Measurements from ENCODE around the gene RBMS1.

Gene RBMS1

GRCh38 chr2:160376576-160376975, 117.0 kb downstream of the RBMS1 start:
- Histone ChIP-seq H3F3A (ENCODE audit: insufficient read depth, low read length) (0 out of 2 replicates have a peak, but pooled peaks cover 2% of the 10 kb centered on the region), H3K27me3 (replicated peaks; ENCODE audit: insufficient read depth, low read length) (no peaks in the 10 kb centered on the region), H2AFZ (ENCODE audit: low read length) (no peak overlapping the region), H3K79me2 (ENCODE audit: low read length) (peaks cover 50% of the 10 kb centered on the region), H3K9ac (ENCODE audit: low read length) (no peak overlapping the region), H3K9me3 (replicated peaks; ENCODE audit: insufficient read depth, low read length) (no peaks in the 10 kb centered on the region), H3K36me3 (replicated peaks; ENCODE audit: insufficient read depth, low read length) (no peaks in the 10 kb centered on the region), H3K9me2 (replicated peaks; ENCODE audit: insufficient read depth, low read length) (no peaks in the 10 kb centered on the region), H3K4me1 (ENCODE audit: low read length) (peaks cover 13% of the 10 kb centered on the region), H3K4me3 (ENCODE audit: low read length) (no peak overlapping the region), H3K4me2 (ENCODE audit: low read depth, low read length) (no peak overlapping the region), H3K27ac (ENCODE audit: low read length) (no peak overlapping the region), H4K20me1 (ENCODE audit: insufficient read depth, low read length) (no peaks in the 10 kb centered on the region)
- no peak for DNase-seq
- no peak for TF ChIP-seq EZH2 (optimal IDR thresholded peaks at IDR 0.05; ENCODE audit: low read depth, low read length)
- TF ChIP-seq EZH2phosphoT487 (IDR thresholded peaks at IDR 0.05; ENCODE audit: low read length): no peak
- TF ChIP-seq CTCF (IDR thresholded peaks at IDR 0.05; ENCODE audit: low read length): no peak

DNA sequence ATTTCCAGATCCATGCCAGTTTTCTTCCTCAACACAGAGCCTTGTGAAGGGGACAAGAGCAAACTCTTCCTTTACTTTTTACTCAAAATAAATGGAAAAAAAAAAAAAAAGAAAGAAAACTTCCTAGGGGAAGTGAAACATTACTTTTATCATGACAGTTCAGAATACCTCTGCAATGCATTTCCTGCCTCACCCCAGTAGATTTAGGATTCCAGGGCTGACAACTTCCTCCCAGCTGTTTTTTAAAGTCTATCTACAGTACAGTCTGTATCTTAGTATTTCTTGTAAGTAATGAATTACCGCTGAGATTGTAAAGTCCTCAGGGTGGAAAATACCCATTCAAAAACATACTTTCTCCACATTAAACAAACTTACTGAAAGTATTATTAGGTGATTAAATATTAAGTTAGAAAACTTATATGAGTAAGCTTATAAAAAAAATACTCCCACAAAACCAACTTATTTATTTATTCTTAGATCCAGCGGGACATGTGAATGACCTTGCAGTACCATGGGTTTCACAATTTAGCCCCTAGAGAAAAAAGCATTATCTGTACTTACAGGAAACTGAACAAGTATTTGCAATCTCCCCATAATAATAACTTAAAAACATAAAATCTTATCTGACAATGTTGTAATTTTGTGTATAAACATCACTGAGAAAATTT, 117.7 kb downstream of the RBMS1 start:
- Histone ChIP-seq H3K4me3 (ENCODE audit: low read length) (no peak overlapping the region), H3K27me3 (replicated peaks; ENCODE audit: insufficient read depth, low read length) (no peaks in the 10 kb centered on the region), H3K9me2 (replicated peaks; ENCODE audit: insufficient read depth, low read length) (no peaks in the 10 kb centered on the region), H3K79me2 (ENCODE audit: low read length) (peaks cover 51% of the 10 kb centered on the region), H3K4me2 (ENCODE audit: low read depth, low read length) (peak overlapping the region; percentile 28), H3K36me3 (replicated peaks; ENCODE audit: insufficient read depth, low read length) (no peaks in the 10 kb centered on the region), H3K9ac (ENCODE audit: low read length) (no peak overlapping the region), H3K4me1 (ENCODE audit: low read length) (peaks cover 19% of the 10 kb centered on the region), H2AFZ (ENCODE audit: low read length) (no peak overlapping the region), H3K9me3 (replicated peaks; ENCODE audit: insufficient read depth, low read length) (no peaks in the 10 kb centered on the region), H3F3A (ENCODE audit: insufficient read depth, low read length) (0 out of 2 replicates have a peak, but pooled peaks cover 1% of the 10 kb centered on the region), H4K20me1 (ENCODE audit: insufficient read depth, low read length) (no peaks in the 10 kb centered on the region), H3K27ac (ENCODE audit: low read length) (no peak overlapping the region)
- no peak for TF ChIP-seq EZH2phosphoT487 (IDR thresholded peaks at IDR 0.05; ENCODE audit: low read length)
- TF ChIP-seq CTCF (IDR thresholded peaks at IDR 0.05; ENCODE audit: low read length): no peak
- no peak for TF ChIP-seq EZH2 (optimal IDR thresholded peaks at IDR 0.05; ENCODE audit: low read depth, low read length)
- peak; percentile 35 for DNase-seq

- H3K4me1 ChIP-seq (ENCODE audit: low read length): peaks cover 24% of the 10 kb centered on the region
- peaks cover 51% of the 10 kb centered on the region for H3K79me2 ChIP-seq (ENCODE audit: low read length)
- DNase-seq: no peak
- TF ChIP-seq EZH2phosphoT487 (IDR thresholded peaks at IDR 0.05; ENCODE audit: low read length): no peak
- TF ChIP-seq CTCF (IDR thresholded peaks at IDR 0.05; ENCODE audit: low read length): no peak
- no peak for TF ChIP-seq EZH2 (optimal IDR thresholded peaks at IDR 0.05; ENCODE audit: low read depth, low read length)
- H3K9ac ChIP-seq (ENCODE audit: low read length): no peak overlapping the region
- no peaks in the 10 kb centered on the region for H3F3A ChIP-seq (ENCODE audit: insufficient read depth, low read length)
- no peaks in the 10 kb centered on the region for H4K20me1 ChIP-seq (ENCODE audit: insufficient read depth, low read length)
- no peaks in the 10 kb centered on the region for H3K36me3 ChIP-seq (replicated peaks; ENCODE audit: insufficient read depth, low read length)
- no peak overlapping the region for H2AFZ ChIP-seq (ENCODE audit: low read length)
- H3K4me2 ChIP-seq (ENCODE audit: low read depth, low read length): no peak overlapping the region
- no peaks in the 10 kb centered on the region for H3K9me2 ChIP-seq (replicated peaks; ENCODE audit: insufficient read depth, low read length)
- no peaks in the 10 kb centered on the region for H3K9me3 ChIP-seq (replicated peaks; ENCODE audit: insufficient read depth, low read length)
- H3K27ac ChIP-seq (ENCODE audit: low read length): no peak overlapping the region
- no peaks in the 10 kb centered on the region for H3K27me3 ChIP-seq (replicated peaks; ENCODE audit: insufficient read depth, low read length)
- H3K4me3 ChIP-seq (ENCODE audit: low read length): no peak overlapping the region
These were observed 118.6 kb downstream of the RBMS1 start for GRCh38 chr2:160375037-160375436.

Data from MM.1S (cell line).